IMR-90 (cell line): ENCODE data around the gene SNX6. TPM values are rescaled to one million over a fixed set of nuclear protein-coding genes. Genes with fewer than 3 reads are reported as not detected.

Source experiments
- ATAC-seq: fragments of 200-7000 bp; cut with Tn5 transposase; 2 replicates; pipeline ENCODE4 v1.9.1; 2020; ENCODE audit warnings: low read depth, mild to moderate bottlenecking, moderate library complexity
- BruUV-seq: library from RNA; stranded (reverse); fragments of 400-500 nt; replicated peaks from 2 replicates; lab custom pipeline; 2021; lab: Mats Ljungman, UMichigan
- CTCF ChIA-PET: fragments of 300-600 bp; formaldehyde crosslinking; extraction: SDS; loops from one replicate; lab custom pipeline; 2021; ENCODE audit warnings: antibody characterized with exemption; lab: Yijun Ruan, JAX
- POLR2A ChIA-PET: fragments of 300-600 bp; sonication (Branson Sonifier 250); formaldehyde crosslinking; loops from one replicate; lab custom pipeline; 2022; ENCODE audit warnings: antibody characterized with exemption; ENCODE audit not compliant: unreplicated experiment; lab: Charles Lee
- DNase-seq: peaks from one replicate; pipeline ENCODE4 v3.0.0; 2013
- H2AFZ ChIP-seq: replicated peaks from 2 replicates; pipeline ENCODE3; 2013; ENCODE audit warnings: low read length, mild to moderate bottlenecking; ENCODE audit not compliant: poor library complexity
- H2AK5ac ChIP-seq: 2 replicates; pipeline ENCODE4 v1.6.1; 2013; ENCODE audit warnings: low read depth, low read length, inconsistent platforms
- H2AK9ac ChIP-seq: replicated peaks from 2 replicates; pipeline ENCODE3; 2013; ENCODE audit warnings: mild to moderate bottlenecking, low read depth, low read length, moderate library complexity; ENCODE audit not compliant: poor library complexity
- H2BK120ac ChIP-seq: 2 replicates; pipeline ENCODE4 v1.6.1; 2013; ENCODE audit warnings: low read depth, low read length, inconsistent platforms
- H2BK15ac ChIP-seq: 3 replicates; pipeline ENCODE4 v1.6.1; 2013; ENCODE audit warnings: low read depth, low read length, inconsistent platforms
- H2BK20ac ChIP-seq: 2 replicates; pipeline ENCODE4 v1.6.1; 2013; ENCODE audit warnings: low read depth, mild to moderate bottlenecking, inconsistent platforms, low read length, moderate library complexity
- H2BK5ac ChIP-seq: 2 replicates; pipeline ENCODE4 v1.6.1; 2013; ENCODE audit warnings: mild to moderate bottlenecking, low read depth, low read length, inconsistent platforms; ENCODE audit not compliant: poor library complexity, severe bottlenecking
- H3K14ac ChIP-seq: replicated peaks from 2 replicates; pipeline ENCODE4 v1.6.1; 2013; ENCODE audit warnings: low read depth, low read length, inconsistent platforms
- H3K18ac ChIP-seq: 2 replicates; pipeline ENCODE4 v1.6.1; 2013; ENCODE audit warnings: low read depth, low read length, control low read depth
- H3K23ac ChIP-seq: 2 replicates; pipeline ENCODE4 v1.6.1; 2013; ENCODE audit warnings: low read depth, low read length, inconsistent platforms
- H3K27ac ChIP-seq: 2 replicates; pipeline ENCODE4 v1.5.1; 2013; ENCODE audit warnings: mild to moderate bottlenecking, control low read depth, low read length; ENCODE audit not compliant: insufficient read depth
- H3K27me3 ChIP-seq: 2 replicates; pipeline ENCODE4 v1.6.1; 2013; ENCODE audit warnings: low read length; ENCODE audit not compliant: control insufficient read depth, insufficient read depth
- H3K36me3 ChIP-seq: 2 replicates; pipeline ENCODE4 v1.6.1; 2013; ENCODE audit warnings: low read length, mixed read lengths; ENCODE audit not compliant: control insufficient read depth, insufficient read depth
- H3K4ac ChIP-seq: 2 replicates; pipeline ENCODE4 v1.6.1; 2013; ENCODE audit warnings: low read depth, low read length, inconsistent platforms
- H3K4me1 ChIP-seq: 2 replicates; pipeline ENCODE4 v1.6.1; 2013; ENCODE audit warnings: low read length, mixed read lengths; ENCODE audit not compliant: control insufficient read depth, insufficient read depth
- H3K4me2 ChIP-seq: 2 replicates; pipeline ENCODE4 v1.6.1; 2013; ENCODE audit warnings: low read depth, mild to moderate bottlenecking, control low read depth, low read length, moderate library complexity
- H3K4me3 ChIP-seq: 2 replicates; pipeline ENCODE4 v1.5.1; 2013; ENCODE audit warnings: low read depth, mild to moderate bottlenecking, control low read depth, low read length, moderate library complexity; ENCODE audit not compliant: insufficient read depth
- H3K56ac ChIP-seq: 2 replicates; pipeline ENCODE4 v1.6.1; 2013; ENCODE audit warnings: low read length, inconsistent platforms; ENCODE audit not compliant: insufficient read depth; ENCODE audit errors: extremely low read depth
- H3K79me1 ChIP-seq, 2 experiments: 2 replicates each; pipeline ENCODE4 v1.6.1; 2013; ENCODE audit warnings: low read length in 2 of 2, inconsistent platforms in 1 of 2, low read depth in 1 of 2
- H3K9ac ChIP-seq: 2 replicates; pipeline ENCODE4 v1.6.1; 2013; ENCODE audit warnings: low read depth, low read length, control low read depth
- H3K9me1 ChIP-seq: 2 replicates; pipeline ENCODE4 v1.6.1; 2013; ENCODE audit warnings: low read length, inconsistent platforms; ENCODE audit not compliant: insufficient read depth
- H3K9me3 ChIP-seq: 2 replicates; pipeline ENCODE4 v1.6.1; 2013; ENCODE audit warnings: low read length; ENCODE audit not compliant: control insufficient read depth, insufficient read depth
- H4K20me1 ChIP-seq: 2 replicates; pipeline ENCODE4 v1.6.1; 2013; ENCODE audit warnings: low read length, inconsistent platforms; ENCODE audit not compliant: insufficient read depth
- H4K5ac ChIP-seq: 2 replicates; pipeline ENCODE4 v1.6.1; 2013; ENCODE audit warnings: mild to moderate bottlenecking, low read depth, low read length, control low read depth
- H4K8ac ChIP-seq, 2 experiments: 2 replicates each; pipeline ENCODE4 v1.6.1; 2013; ENCODE audit warnings: low read depth in 2 of 2, low read length in 2 of 2, control low read depth in 1 of 2, inconsistent platforms in 1 of 2
- H4K91ac ChIP-seq: 2 replicates; pipeline ENCODE4 v1.6.1; 2013; ENCODE audit warnings: low read depth, low read length, inconsistent platforms; ENCODE audit not compliant: insufficient read depth
- BHLHE40 ChIP-seq: fragments of 150-350 bp; IDR thresholded peaks from 2 replicates; pipeline ENCODE4 v1.6.1; 2016; ENCODE audit warnings: mild to moderate bottlenecking, low read depth, low read length
- CEBPB ChIP-seq: IDR thresholded peaks from 2 replicates; pipeline ENCODE4 v1.6.1; 2012; ENCODE audit warnings: low read depth, low read length, improper control_type of control experiment
- CTCF ChIP-seq: conservative IDR thresholded peaks from 2 replicates; pipeline ENCODE4 v1.5.1; 2012; ENCODE audit warnings: mild to moderate bottlenecking, low read depth, low read length, improper control_type of control experiment
- ELK1 ChIP-seq: fragments of 150-350 bp; IDR thresholded peaks from 2 replicates; pipeline ENCODE4 v1.6.1; 2016; ENCODE audit warnings: low read depth, mild to moderate bottlenecking, low read length, moderate library complexity, borderline replicate concordance
- MAFK ChIP-seq: IDR thresholded peaks from 2 replicates; pipeline ENCODE4 v1.6.1; 2012; ENCODE audit warnings: low read depth, low read length, improper control_type of control experiment
- MAZ ChIP-seq: IDR thresholded peaks from 2 replicates; pipeline ENCODE4 v1.6.1; 2012; ENCODE audit warnings: low read depth, mild to moderate bottlenecking, low read length, improper control_type of control experiment, moderate library complexity, borderline replicate concordance
- MXI1 ChIP-seq: IDR thresholded peaks from 2 replicates; pipeline ENCODE4 v1.6.1; 2012; ENCODE audit warnings: low read depth, mild to moderate bottlenecking, low read length, moderate library complexity, borderline replicate concordance
- NFE2L2 ChIP-seq: fragments of 150-350 bp; IDR thresholded peaks from 2 replicates; pipeline ENCODE4 v1.6.1; 2016; ENCODE audit warnings: low read depth, mild to moderate bottlenecking, low read length
- POLR2A ChIP-seq: IDR thresholded peaks from 2 replicates; pipeline ENCODE4 v1.6.1; 2012; ENCODE audit warnings: mild to moderate bottlenecking, low read depth, low read length
- RAD21 ChIP-seq: IDR thresholded peaks from 2 replicates; pipeline ENCODE4 v1.6.1; 2012; ENCODE audit warnings: low read length, improper control_type of control experiment
- USF2 ChIP-seq: fragments of 150-350 bp; IDR thresholded peaks from 2 replicates; pipeline ENCODE4 v1.6.1; 2017; ENCODE audit warnings: mild to moderate bottlenecking, antibody characterized with exemption, low read length, low read depth
- WGBS, 2 experiments: methylation state at CpG; one replicate each; pipeline versions ENCODE4 v1.1.5 to v1.1.7; 2013; ENCODE audit warnings: missing lambda C conversion rate in 2 of 2; ENCODE audit not compliant: insufficient read length in 1 of 2; ENCODE audit errors: extremely low coverage in 2 of 2; 5-methylcytosine and 5-hydroxymethylcytosine counted together
- dilution Hi-C: fragments of 300-500 bp; cut with HindIII; formaldehyde crosslinking; loops from one replicate; pipeline ENCODE4 v1.14.3; 2018; ENCODE audit warnings: low sequenced_read_pairs; ENCODE audit not compliant: unreplicated experiment
- in situ Hi-C: fragments of 300-500 bp; cut with MboI; formaldehyde crosslinking; loops from 3 replicates; pipeline ENCODE4 v1.14.3; 2019; ENCODE audit warnings: low sequenced_read_pairs, inconsistent platforms, mixed read lengths
- intact Hi-C: fragments of 100-400 bp; cut with micrococcal nuclease; formaldehyde crosslinking; loops from 2 replicates; pipeline ENCODE4 v1.10.0; 2022
- polyA plus RNA-seq, 3 experiments: library from polyadenylated mRNA; depleted of rRNA; stranded (reverse); fragments of >200 nt; gene quantifications; 2 replicates each; pipeline ENCODE4 v1.2.3, GENCODE V29; 2012; ENCODE audit warnings: low replicate concordance in 1 of 3
- total RNA-seq: library from RNA; depleted of rRNA; stranded (reverse); fragments of >200 nt; gene quantifications from 2 replicates; pipeline ENCODE4 v1.2.3, GENCODE V29; 2012

SNX6 gene
- total and polyA plus RNA-seq, 2 of the 4 experiments (the other 2 are of a cell fraction): 116 to 127 TPM

GRCh38 chr14:34539407-34540180 lies 90.4 kb downstream of the SNX6 start, which contains the start of gene EAPP:
TSS of gene EAPP (minus strand) at chr14:34539701. CDS start at chr14:34539628, 73 bp downstream.
- 0 out of 2 replicates have a peak within 1 kb of the TSS, but pooled peaks have one; percentile 17 for H2BK120ac ChIP-seq
- H3K9me3 ChIP-seq: no peaks in the 10 kb centered on the region
- H3K14ac ChIP-seq: peak within 1 kb of the TSS; percentile 71
- H3K9me1 ChIP-seq: peaks cover 3% of the 10 kb centered on the region; the same call in 1 of the 2 replicates
- in situ Hi-C loops (loop anchor here (10.0 kb wide), 1 partner anchor 85 kb away; no protein-coding TSS in a partner anchor), intact Hi-C loops (loop anchor here (5.0 kb wide), 3 partner anchors 42 to 172 kb away; partner anchors contain the start of gene SPTSSA), dilution Hi-C loops (no loop called here)
- peak within 1 kb of the TSS; percentile 34; the same call in 1 of the 2 replicates for H3K23ac ChIP-seq
- no peaks in the 10 kb centered on the region for H3K27me3 ChIP-seq
- no peak within 1 kb of the TSS for H2BK20ac ChIP-seq
- peaks cover 5% of the 10 kb centered on the region; the same call in 1 of the 2 replicates for H3K36me3 ChIP-seq
- peak within 1 kb of the TSS; percentile 69 for H2AK9ac ChIP-seq
- H3K4me1 ChIP-seq: peaks cover 5% of the 10 kb centered on the region
- ATAC-seq: peak; percentile 99
- TF ChIP-seq RAD21: peak; percentile 35
- TF ChIP-seq USF2: no peak
- no peak for TF ChIP-seq BHLHE40
- TF ChIP-seq CEBPB: no peak
- TF ChIP-seq CTCF: no peak
- peak; percentile 9; the same call in 1 of the 2 replicates for TF ChIP-seq MXI1
- TF ChIP-seq MAFK: 0 out of 2 replicates have a peak, but pooled peaks have one; percentile 12
- TF ChIP-seq MAZ: peak; percentile 72; the same call in 1 of the 2 replicates
- peak; percentile 48; the same call in 1 of the 2 replicates for TF ChIP-seq NFE2L2
- peak; percentile 94 for TF ChIP-seq POLR2A
- no peak for TF ChIP-seq ELK1
- WGBS, 2 experiments: 2% methylated on average over 35 of the region's 59 CpGs; no CpG with 5 or more reads in 1 of the 2 experiments
- H4K20me1 ChIP-seq: peaks cover 6% of the 10 kb centered on the region; the same call in 1 of the 2 replicates
- peak within 1 kb of the TSS; percentile 91 for H2AFZ ChIP-seq
- POLR2A ChIA-PET: interaction anchor here (0.6 kb wide), 1 partner anchor 14 kb away, joined by 4 read pairs; no protein-coding TSS in a partner anchor
- peak within 1 kb of the TSS; percentile 81 for H3K4ac ChIP-seq
- H3K9ac ChIP-seq: peak within 1 kb of the TSS; percentile 93
- peak; percentile 97 for DNase-seq
- BruUV-seq: no TSS peak
- H2BK5ac ChIP-seq: peak within 1 kb of the TSS; percentile 73
- CTCF ChIA-PET: no interaction called here
- H4K91ac ChIP-seq: peak within 1 kb of the TSS; percentile 79
- no peak within 1 kb of the TSS for H2BK15ac ChIP-seq
- H3K56ac ChIP-seq: peak within 1 kb of the TSS; percentile 70; the same call in 1 of the 2 replicates
- peak within 1 kb of the TSS; percentile 77 for H3K4me2 ChIP-seq
- H4K8ac ChIP-seq: peak within 1 kb of the TSS; percentile 91 to 94
- H4K5ac ChIP-seq: peak within 1 kb of the TSS; percentile 97
- H2AK5ac ChIP-seq: peak within 1 kb of the TSS; percentile 92
- H3K27ac ChIP-seq: peak within 1 kb of the TSS; percentile 94
- peaks cover 13 to 29% of the 10 kb centered on the region in 2 experiments for H3K79me1 ChIP-seq
- peak within 1 kb of the TSS; percentile 31; the same call in 1 of the 2 replicates for H3K18ac ChIP-seq
- H3K4me3 ChIP-seq: peak within 1 kb of the TSS; percentile 80
